KOPT-K1 (cell line): Measurements from ENCODE around the gene ITGB1.

ENCODE experiments used
- H3K27ac ChIP-seq: fragments of 200-600 bp; sonication (generic); 2 replicates; pipeline ENCODE4 v1.5.1; 2016; ENCODE audit warnings: antibody characterized with exemption, mild to moderate bottlenecking, low read depth, low read length; ENCODE audit not compliant: poor library complexity, severe bottlenecking
- H3K36me3 ChIP-seq: fragments of 200-600 bp; sonication (generic); 2 replicates; pipeline ENCODE4 v1.5.1; 2017; ENCODE audit warnings: antibody characterized with exemption, mild to moderate bottlenecking, low read length, moderate library complexity; ENCODE audit not compliant: insufficient read depth
- H3K9me3 ChIP-seq: fragments of 200-600 bp; sonication (generic); 2 replicates; pipeline ENCODE4 v1.5.1; 2017; ENCODE audit warnings: antibody characterized with exemption, low read length, mild to moderate bottlenecking; ENCODE audit not compliant: insufficient read depth, poor library complexity, severe bottlenecking

The ITGB1 gene

GRCh38 chr10:32953277-32953927, 4.6 kb downstream of the ITGB1 start:
- no peaks in the 10 kb centered on the region for H3K36me3 ChIP-seq
- no peak overlapping the region for H3K27ac ChIP-seq

GRCh38 chr10:32952541-32953276, 5.3 kb downstream of the ITGB1 start:
- Histone ChIP-seq H3K27ac (no peak overlapping the region), H3K36me3 (no peaks in the 10 kb centered on the region), H3K9me3 (no peaks in the 10 kb centered on the region)

More at GRCh38 chr10:32953277-32953927, 4.6 kb downstream of the ITGB1 start:
- H3K9me3 ChIP-seq, result no peaks in the 10 kb centered on the region

GRCh38 chr10:32952094-32952493, 5.9 kb downstream of the ITGB1 start:
- H3K36me3 ChIP-seq, result no peaks in the 10 kb centered on the region
- no peak overlapping the region for H3K27ac ChIP-seq
- no peaks in the 10 kb centered on the region for H3K9me3 ChIP-seq

- Histone ChIP-seq H3K36me3 (no peaks in the 10 kb centered on the region), H3K9me3 (no peaks in the 10 kb centered on the region), H3K27ac (peak overlapping the region; percentile 8)
Measured at GRCh38 chr10:32951111-32951510, 6.9 kb downstream of the ITGB1 start.

GRCh38 chr10:32950591-32951108, 7.4 kb downstream of the ITGB1 start:
- peak overlapping the region; percentile 8 for H3K27ac ChIP-seq
- no peaks in the 10 kb centered on the region for H3K36me3 ChIP-seq

GRCh38 chr10:32949221-32949678, 8.8 kb downstream of the ITGB1 start:
- Histone ChIP-seq H3K9me3 (no peaks in the 10 kb centered on the region), H3K27ac (no peak overlapping the region), H3K36me3 (no peaks in the 10 kb centered on the region)

More at GRCh38 chr10:32950591-32951108, 7.4 kb downstream of the ITGB1 start:
- H3K9me3 ChIP-seq, result no peaks in the 10 kb centered on the region

GRCh38 chr10:32948451-32948850, 9.6 kb downstream of the ITGB1 start:
- no peaks in the 10 kb centered on the region for H3K36me3 ChIP-seq
- H3K9me3 ChIP-seq, result no peaks in the 10 kb centered on the region
- H3K27ac ChIP-seq, result no peak overlapping the region

- H3K27ac ChIP-seq, result no peak overlapping the region
- no peaks in the 10 kb centered on the region for H3K9me3 ChIP-seq
- H3K36me3 ChIP-seq, result no peaks in the 10 kb centered on the region
Measured at GRCh38 chr10:32947586-32947985, 10.4 kb downstream of the ITGB1 start.

GRCh38 chr10:32946108-32946507, 11.9 kb downstream of the ITGB1 start:
- Histone ChIP-seq H3K27ac (no peak overlapping the region), H3K9me3 (no peaks in the 10 kb centered on the region), H3K36me3 (no peaks in the 10 kb centered on the region)

- no peaks in the 10 kb centered on the region for H3K36me3 ChIP-seq
- no peak overlapping the region for H3K27ac ChIP-seq
- no peaks in the 10 kb centered on the region for H3K9me3 ChIP-seq
Measured at GRCh38 chr10:32943854-32944661, 14.0 kb downstream of the ITGB1 start.

GRCh38 chr10:32943395-32943794, 14.6 kb downstream of the ITGB1 start:
- H3K9me3 ChIP-seq, result no peaks in the 10 kb centered on the region
- H3K36me3 ChIP-seq, result no peaks in the 10 kb centered on the region
- H3K27ac ChIP-seq, result no peak overlapping the region

GRCh38 chr10:32942081-32942480, 15.9 kb downstream of the ITGB1 start:
- Histone ChIP-seq H3K36me3 (no peaks in the 10 kb centered on the region), H3K27ac (no peak overlapping the region), H3K9me3 (no peaks in the 10 kb centered on the region)

- Histone ChIP-seq H3K36me3 (no peaks in the 10 kb centered on the region), H3K27ac (no peak overlapping the region), H3K9me3 (no peaks in the 10 kb centered on the region)
Measured at GRCh38 chr10:32941357-32941756, 16.7 kb downstream of the ITGB1 start.

GRCh38 chr10:32940321-32941301, 17.4 kb downstream of the ITGB1 start:
- Histone ChIP-seq H3K9me3 (no peaks in the 10 kb centered on the region), H3K27ac (no peak overlapping the region), H3K36me3 (0 out of 2 replicates have a peak, but pooled peaks cover 5% of the 10 kb centered on the region)
